Measurements from ENCODE around the gene ALAS2.

DNA sequence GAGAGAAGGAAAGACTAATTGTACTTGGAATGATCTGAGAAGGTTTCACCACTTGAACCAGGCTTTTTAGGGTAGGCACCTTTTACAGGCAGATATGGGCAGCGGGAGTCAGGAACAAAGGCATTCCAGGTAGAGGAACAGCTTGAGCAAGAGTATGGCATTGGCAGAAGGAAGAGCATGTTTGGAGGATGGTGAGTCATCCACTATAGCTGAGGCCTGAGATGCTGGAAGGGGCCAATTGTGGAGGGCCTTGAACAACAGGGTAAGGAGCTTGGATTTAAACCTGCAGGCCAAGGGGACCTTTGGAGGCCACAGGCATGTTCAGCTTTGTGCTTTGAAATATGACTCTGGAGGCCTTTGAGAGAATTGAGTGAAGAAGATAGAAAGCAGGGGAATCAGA is 69.0 kb downstream of the ALAS2 start:
- TF ChIP-seq, protein P1, sequence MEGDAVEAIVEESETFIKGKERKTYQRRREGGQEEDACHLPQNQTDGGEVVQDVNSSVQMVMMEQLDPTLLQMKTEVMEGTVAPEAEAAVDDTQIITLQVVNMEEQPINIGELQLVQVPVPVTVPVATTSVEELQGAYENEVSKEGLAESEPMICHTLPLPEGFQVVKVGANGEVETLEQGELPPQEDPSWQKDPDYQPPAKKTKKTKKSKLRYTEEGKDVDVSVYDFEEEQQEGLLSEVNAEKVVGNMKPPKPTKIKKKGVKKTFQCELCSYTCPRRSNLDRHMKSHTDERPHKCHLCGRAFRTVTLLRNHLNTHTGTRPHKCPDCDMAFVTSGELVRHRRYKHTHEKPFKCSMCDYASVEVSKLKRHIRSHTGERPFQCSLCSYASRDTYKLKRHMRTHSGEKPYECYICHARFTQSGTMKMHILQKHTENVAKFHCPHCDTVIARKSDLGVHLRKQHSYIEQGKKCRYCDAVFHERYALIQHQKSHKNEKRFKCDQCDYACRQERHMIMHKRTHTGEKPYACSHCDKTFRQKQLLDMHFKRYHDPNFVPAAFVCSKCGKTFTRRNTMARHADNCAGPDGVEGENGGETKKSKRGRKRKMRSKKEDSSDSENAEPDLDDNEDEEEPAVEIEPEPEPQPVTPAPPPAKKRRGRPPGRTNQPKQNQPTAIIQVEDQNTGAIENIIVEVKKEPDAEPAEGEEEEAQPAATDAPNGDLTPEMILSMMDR (IDR thresholded peaks at IDR 0.05) = no peak
- TF ChIP-seq POLR2A (IDR thresholded peaks at IDR 0.05) = no peak
